GM19452 (cell line): ENCODE results near the gene FLNC.

ENCODE experiments used
- ATAC-seq: cut with Tn5 transposase; IDR thresholded peaks from one replicate; pipeline ENCODE4 v1.9.1; 2021; ENCODE audit not compliant: unreplicated experiment

FLNC gene

GRCh38 chr7:128844777-128845311 is 14.6 kb downstream of the FLNC start:
- ATAC-seq = no peak

DNA sequence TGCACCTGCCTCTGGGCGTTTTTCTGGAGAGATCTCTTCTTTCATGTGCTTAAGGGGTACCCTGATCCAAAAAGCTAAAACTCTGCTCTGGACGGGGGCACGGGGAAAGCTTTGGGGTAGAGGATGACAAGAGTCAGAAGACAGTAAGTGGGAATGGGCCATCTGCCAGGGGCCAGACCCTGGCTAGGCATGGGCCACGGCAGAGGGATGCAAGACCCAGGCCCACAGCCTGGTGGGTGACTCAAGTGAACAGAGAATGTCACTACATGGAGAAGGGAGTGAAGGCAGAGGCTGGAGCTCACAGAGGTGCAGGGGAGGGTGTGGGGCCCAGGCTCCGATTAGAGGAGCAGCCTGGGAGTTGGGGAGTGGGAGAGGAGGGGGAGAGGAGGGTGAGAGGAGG is 15.3 kb downstream of the FLNC start:
- no peak for ATAC-seq

DNA sequence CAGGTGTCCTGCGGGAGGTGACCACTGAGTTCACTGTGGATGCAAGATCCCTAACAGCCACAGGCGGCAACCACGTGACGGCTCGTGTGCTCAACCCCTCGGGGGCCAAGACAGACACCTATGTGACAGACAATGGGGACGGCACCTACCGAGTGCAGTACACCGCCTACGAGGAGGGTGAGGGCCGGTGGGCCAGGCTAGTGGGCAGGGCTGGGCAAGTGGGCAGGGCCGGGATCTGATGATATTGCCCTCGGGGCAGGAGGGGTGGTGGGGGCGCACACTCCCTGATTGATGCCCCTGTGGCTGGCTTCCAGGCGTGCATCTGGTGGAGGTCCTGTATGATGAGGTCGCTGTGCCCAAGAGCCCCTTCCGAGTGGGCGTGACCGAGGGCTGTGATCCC is 15.8 kb downstream of the FLNC start:
- no peak for ATAC-seq

- no peak for ATAC-seq
These were observed 16.7 kb downstream of the FLNC start for GRCh38 chr7:128846781-128847444.

DNA sequence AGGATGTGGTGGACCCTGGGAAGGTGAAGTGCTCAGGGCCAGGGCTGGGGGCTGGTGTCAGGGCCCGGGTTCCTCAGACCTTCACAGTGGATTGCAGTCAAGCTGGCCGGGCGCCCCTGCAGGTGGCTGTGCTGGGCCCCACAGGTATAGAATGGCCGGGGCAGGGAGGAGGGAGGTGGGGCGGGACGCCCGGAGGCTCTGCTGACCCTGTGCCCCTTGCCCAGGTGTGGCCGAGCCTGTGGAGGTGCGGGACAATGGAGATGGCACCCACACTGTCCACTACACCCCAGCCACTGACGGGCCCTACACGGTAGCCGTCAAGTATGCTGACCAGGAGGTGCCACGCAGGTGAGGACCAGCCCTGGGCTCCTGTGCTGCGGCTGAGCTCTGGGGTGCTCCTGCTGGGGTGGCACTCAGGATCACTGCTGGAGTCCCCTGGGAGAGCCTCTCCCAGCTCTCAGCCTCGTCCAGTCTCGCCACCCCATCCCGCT is 17.6 kb downstream of the FLNC start:
- ATAC-seq = no peak

GRCh38 chr7:128848289-128849155 is 18.3 kb downstream of the FLNC start:
- ATAC-seq = no peak

GRCh38 chr7:128849156-128849515 is 18.9 kb downstream of the FLNC start:
- ATAC-seq = no peak

GRCh38 chr7:128849804-128850490 is 19.7 kb downstream of the FLNC start:
- ATAC-seq = no peak

- no peak for ATAC-seq
These were observed 22.5 kb downstream of the FLNC start for GRCh38 chr7:128852537-128853254.

- no peak for ATAC-seq
These were observed 23.6 kb downstream of the FLNC start for GRCh38 chr7:128853799-128854198.

DNA sequence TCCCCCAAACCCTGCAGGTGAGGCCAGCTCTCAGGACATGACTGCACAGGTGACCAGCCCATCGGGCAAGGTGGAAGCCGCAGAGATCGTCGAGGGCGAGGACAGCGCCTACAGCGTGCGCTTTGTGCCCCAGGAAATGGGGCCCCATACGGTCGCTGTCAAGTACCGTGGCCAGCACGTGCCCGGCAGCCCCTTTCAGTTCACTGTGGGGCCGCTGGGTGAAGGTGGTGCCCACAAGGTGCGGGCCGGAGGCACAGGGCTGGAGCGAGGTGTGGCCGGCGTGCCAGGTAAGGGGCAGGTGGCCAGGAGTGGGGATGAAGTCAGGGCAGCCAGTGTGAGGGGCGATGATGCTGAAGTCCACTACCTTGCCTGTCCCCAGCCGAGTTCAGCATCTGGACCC is 24.2 kb downstream of the FLNC start:
- no peak for ATAC-seq

DNA sequence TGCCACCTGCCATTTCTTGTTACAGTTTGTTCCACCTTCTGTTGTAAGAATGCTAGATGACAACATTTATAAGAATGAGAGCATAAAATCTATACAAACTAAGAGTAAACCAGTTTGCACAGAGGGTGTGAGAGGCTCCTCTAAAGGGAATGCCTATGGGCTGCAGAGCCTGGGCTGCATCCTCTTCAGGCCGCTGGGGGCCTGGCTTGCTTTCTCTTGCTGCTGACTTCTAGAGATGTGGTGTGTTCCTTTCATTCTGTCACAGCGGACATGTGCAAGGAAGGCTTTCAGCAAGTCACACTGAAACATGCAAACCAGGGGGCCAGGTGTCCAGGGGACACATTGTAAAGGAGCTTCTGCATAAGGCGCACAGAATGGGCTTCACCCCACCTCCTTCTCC is 25.4 kb downstream of the FLNC start:
- ATAC-seq = no peak

DNA sequence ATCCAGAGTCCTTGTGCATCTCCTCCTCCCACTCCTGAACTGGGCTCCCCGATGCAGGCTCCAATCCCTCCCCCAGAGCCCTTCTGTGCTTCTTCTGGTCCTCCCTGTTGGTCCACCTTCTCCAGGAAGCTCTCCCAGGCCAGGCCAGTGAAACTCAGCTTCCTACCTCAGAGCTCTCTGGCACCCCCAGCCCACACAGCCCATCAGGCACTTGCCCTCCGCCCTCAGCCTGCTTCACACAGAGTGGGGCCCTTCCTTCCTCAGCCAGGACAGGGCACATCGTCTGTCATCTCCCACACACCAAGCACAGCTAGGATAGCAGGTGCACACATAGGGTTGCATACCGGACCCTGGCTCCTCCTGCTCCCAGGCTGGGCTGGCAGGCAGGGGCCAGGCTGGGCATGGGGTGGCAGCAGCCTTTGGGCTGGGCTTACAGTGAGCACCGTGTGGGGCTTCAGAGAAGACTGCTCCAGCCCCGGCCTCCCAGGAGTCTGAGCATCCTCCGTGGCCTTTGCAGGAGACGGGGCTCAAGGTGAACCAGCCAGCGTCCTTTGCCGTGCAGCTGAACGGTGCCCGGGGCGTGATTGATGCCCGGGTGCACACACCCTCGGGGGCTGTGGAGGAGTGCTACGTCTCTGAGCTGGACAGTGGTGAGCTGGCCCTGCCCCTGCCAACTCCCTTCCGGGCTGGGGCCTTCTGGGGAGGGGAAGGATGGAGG is 26.0 kb downstream of the FLNC start:
- no peak for ATAC-seq

DNA sequence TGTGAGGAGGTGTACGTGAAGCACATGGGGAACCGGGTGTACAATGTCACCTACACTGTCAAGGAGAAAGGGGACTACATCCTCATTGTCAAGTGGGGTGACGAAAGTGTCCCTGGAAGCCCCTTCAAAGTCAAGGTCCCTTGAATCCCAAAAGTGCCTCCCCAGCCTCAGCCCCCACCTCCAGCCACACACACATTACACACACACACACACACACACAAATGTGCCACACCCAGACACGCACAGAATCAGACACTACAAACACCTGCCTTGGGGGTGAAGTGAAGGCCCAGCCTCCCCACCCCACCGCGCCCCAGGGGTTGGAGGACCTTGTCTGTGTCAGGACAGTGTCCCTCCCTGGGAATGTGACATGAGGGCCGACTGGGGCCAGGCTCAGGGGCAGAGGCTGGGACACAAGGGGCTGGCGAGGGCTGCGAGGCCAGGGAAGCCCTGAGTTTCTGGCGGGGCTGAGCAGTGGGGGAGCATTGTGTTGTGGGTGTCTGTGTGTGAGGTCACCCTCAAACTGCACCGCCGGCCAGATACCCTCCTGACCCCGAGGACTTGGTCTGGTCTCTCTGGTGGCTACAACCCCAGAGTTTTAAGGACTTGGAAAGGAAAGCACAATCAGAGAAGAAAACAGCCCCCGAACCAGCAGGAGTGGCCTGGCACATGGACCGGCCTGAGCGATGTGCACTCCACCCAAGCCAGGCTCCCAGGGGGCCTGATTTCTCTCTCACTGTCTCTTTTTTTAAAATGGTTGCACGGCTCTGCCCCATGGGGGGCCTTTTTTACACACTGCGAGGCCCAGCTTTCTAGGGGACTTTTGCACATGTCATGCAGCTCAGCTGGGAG is 28.4 kb downstream of the FLNC start:
- ATAC-seq = no peak

- no peak for ATAC-seq
These were observed 29.3 kb downstream of the FLNC start for GRCh38 chr7:128859232-128860157.

GRCh38 chr7:128860158-128861073 is 30.2 kb downstream of the FLNC start:
- ATAC-seq = no peak

GRCh38 chr7:128861957-128862570 is 31.9 kb downstream of the FLNC start:
- no peak for ATAC-seq
